HG03565 (cell line): Measurements from ENCODE around the gene MN1.

Experiments
- ATAC-seq: cut with Tn5 transposase; IDR thresholded peaks from one replicate; pipeline ENCODE4 v1.9.1; 2021; ENCODE audit warnings: mild to moderate bottlenecking, moderate library complexity; ENCODE audit not compliant: unreplicated experiment

The MN1 gene

GRCh38 chr22:27786291-27786932 is 15.1 kb downstream of the MN1 start:
- ATAC-seq = no peak

- no peak for ATAC-seq
Measured at GRCh38 chr22:27785831-27786230, 15.7 kb downstream of the MN1 start.

GRCh38 chr22:27784120-27784475 is 17.5 kb downstream of the MN1 start:
- ATAC-seq = no peak

- no peak for ATAC-seq
Measured at GRCh38 chr22:27783436-27784119, 18.0 kb downstream of the MN1 start.

DNA sequence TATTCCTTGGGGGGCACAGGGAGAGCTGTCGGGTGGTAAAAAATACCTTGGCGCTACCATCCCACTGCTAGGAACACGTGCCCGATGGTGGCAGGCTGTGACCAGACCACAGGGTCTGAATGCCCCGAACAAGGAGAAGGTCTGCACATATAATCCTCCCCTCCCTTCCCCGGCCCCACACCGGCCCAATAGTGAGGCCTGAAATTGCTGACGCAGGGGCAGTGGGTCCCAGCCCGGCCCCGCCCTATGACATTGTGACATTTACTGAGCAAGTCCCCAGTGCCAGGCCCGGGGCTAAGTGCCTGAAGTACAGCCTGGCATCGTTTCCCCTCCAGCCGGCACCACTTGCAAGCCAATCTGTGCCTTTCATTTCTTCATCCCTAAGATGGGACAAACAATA is 19.5 kb downstream of the MN1 start:
- no peak for ATAC-seq

DNA sequence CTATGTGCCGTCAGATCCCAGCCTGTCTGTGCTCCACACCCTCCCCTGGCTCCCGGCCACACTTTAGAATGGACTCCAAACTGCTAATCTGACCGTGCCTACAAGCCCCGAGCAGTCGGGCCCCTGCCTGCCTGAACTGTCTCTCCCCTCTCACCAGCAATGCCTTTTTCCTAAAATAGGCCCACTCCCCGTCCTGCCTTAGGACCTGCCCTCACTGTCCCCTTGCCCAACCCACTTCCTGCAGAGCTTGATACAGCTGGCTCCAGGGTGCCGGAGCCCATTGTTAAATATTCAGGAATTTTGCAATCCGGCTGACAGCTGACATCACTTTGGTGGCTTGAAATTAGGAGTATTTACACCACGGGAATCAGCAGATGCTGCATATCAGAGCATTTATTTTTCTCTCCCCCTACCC is 21.4 kb downstream of the MN1 start:
- ATAC-seq = no peak

DNA sequence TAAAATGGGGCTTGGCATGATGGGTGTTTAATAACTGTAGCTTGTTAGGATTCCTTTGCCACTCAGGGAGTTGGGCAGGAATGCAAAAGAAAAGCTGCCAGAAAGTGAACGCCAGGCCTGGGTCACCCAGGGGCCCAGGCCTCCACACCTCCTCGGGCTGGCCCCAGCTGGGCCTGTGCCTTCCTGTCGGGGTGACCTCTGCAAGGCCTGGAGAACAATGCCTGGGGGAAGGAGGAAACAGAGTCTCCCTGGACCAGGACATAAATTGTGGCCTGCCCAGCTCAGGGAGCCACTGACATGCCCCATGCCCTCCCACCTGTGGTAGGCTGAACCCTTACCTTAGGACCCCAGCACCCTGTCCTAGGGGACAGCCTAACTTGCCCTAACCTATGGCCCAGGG is 21.9 kb downstream of the MN1 start:
- ATAC-seq = no peak

- no peak for ATAC-seq
Measured at GRCh38 chr22:27778294-27779090, 23.1 kb downstream of the MN1 start.

DNA sequence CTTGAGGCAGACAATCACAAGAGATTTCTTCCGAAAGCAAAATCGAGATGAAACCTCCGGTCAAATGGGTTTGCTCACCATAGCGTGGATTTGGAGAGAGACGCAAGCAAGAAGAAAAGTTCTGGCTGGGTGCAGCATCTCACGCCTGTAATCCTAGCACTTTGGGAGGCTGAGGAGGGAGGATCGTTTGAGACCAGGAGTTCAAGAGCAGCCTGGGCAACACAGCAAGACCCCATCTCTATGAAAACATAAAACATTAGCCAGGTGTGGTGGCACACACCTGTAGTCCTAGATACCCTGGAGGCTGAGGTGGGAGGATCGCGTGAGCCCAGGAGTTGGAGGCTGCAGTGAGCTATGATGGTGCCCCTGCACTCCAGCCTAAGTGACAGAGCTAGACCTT is 24.4 kb downstream of the MN1 start:
- no peak for ATAC-seq

GRCh38 chr22:27776650-27776958 is 25.0 kb downstream of the MN1 start:
- no peak for ATAC-seq

GRCh38 chr22:27775758-27776649 is 25.6 kb downstream of the MN1 start:
- ATAC-seq = no peak

- ATAC-seq = no peak
Measured at GRCh38 chr22:27775087-27775698, 26.4 kb downstream of the MN1 start.

GRCh38 chr22:27774200-27774599 is 27.4 kb downstream of the MN1 start:
- no peak for ATAC-seq

- no peak for ATAC-seq
Measured at GRCh38 chr22:27772984-27773498, 28.5 kb downstream of the MN1 start.

GRCh38 chr22:27772081-27772983 is 29.2 kb downstream of the MN1 start:
- no peak for ATAC-seq

DNA sequence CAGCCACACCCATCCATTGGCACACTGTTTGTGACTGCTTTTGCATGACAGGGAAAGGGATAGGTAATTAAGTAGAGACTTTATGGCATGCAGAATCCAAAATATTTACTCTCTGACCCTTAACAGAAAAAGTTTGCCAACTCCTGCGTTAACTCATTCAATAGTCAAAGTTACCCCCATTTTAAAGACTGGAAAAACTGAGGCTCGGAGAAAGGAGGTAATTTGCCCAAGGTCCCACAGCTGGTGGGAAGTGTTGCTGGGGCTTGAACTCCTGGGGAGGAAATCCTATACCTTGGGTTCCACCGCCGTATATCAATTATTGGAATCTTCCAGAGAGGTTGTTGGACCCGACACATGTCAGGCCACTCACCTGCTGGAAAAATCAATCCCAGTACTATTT is 29.9 kb downstream of the MN1 start:
- no peak for ATAC-seq

GRCh38 chr22:27769012-27769411 is 32.5 kb downstream of the MN1 start:
- no peak for ATAC-seq

- no peak for ATAC-seq
Measured at GRCh38 chr22:27768027-27768653, 33.4 kb downstream of the MN1 start.

GRCh38 chr22:27766679-27767078 is 34.9 kb downstream of the MN1 start:
- no peak for ATAC-seq
